GM19452 (cell line): ENCODE measurements around the gene MGAT5.
A peak's percentile ranks its signal among the peaks of the same experiment; 100 is the strongest.

Source experiments
- ATAC-seq: cut with Tn5 transposase; IDR thresholded peaks from one replicate; pipeline ENCODE4 v1.9.1; 2021; ENCODE audit not compliant: unreplicated experiment

Gene MGAT5

GRCh38 chr2:134445116-134445515, 191.2 kb downstream of the MGAT5 start:
- no peak for ATAC-seq

- ATAC-seq, result no peak
Observed at GRCh38 chr2:134445985-134446382, 192.1 kb downstream of the MGAT5 start.

- ATAC-seq, result no peak
Observed at GRCh38 chr2:134446383-134447017, 192.6 kb downstream of the MGAT5 start.

- ATAC-seq, result no peak
Observed at GRCh38 chr2:134447669-134448068, 193.8 kb downstream of the MGAT5 start.

GRCh38 chr2:134448650-134449049, 194.8 kb downstream of the MGAT5 start:
- no peak for ATAC-seq

- ATAC-seq, result no peak
Observed at GRCh38 chr2:134449157-134449556, 195.3 kb downstream of the MGAT5 start.

GRCh38 chr2:134449751-134450513, 196.1 kb downstream of the MGAT5 start:
- no peak for ATAC-seq

GRCh38 chr2:134451347-134451630, 197.4 kb downstream of the MGAT5 start:
- no peak for ATAC-seq

- no peak for ATAC-seq
Observed at GRCh38 chr2:134452042-134452733, 198.3 kb downstream of the MGAT5 start.

GRCh38 chr2:134453476-134453875, 199.6 kb downstream of the MGAT5 start:
- no peak for ATAC-seq

GRCh38 chr2:134453973-134454372, 200.1 kb downstream of the MGAT5 start:
- no peak for ATAC-seq

- no peak for ATAC-seq
Observed at GRCh38 chr2:134454426-134454825, 200.6 kb downstream of the MGAT5 start.

- no peak for ATAC-seq
Observed at GRCh38 chr2:134454931-134455330, 201.1 kb downstream of the MGAT5 start.

GRCh38 chr2:134455426-134455825, 201.6 kb downstream of the MGAT5 start:
- no peak for ATAC-seq

GRCh38 chr2:134457353-134457752, 203.5 kb downstream of the MGAT5 start:
- no peak for ATAC-seq

- ATAC-seq, result no peak
Observed at GRCh38 chr2:134457765-134458472, 204.0 kb downstream of the MGAT5 start.

GRCh38 chr2:134458473-134458853, 204.6 kb downstream of the MGAT5 start:
- no peak for ATAC-seq

GRCh38 chr2:134458950-134459349, 205.1 kb downstream of the MGAT5 start:
- ATAC-seq, result no peak

- ATAC-seq, result no peak
Observed at GRCh38 chr2:134459706-134460406, 206.0 kb downstream of the MGAT5 start.

GRCh38 chr2:134460583-134460998, 206.7 kb downstream of the MGAT5 start:
- peak; percentile 85 for ATAC-seq

- ATAC-seq, result no peak
Observed at GRCh38 chr2:134461511-134461910, 207.6 kb downstream of the MGAT5 start.
